Activated T-helper 1 cell treated with anti-CD3 and anti-CD28 coated beads, Interleukin-12 subunit alpha, Interleukin-12 subunit beta, Interleukin-2, Interleukin-4 antibody, amounts not matched to agents 30 ng/mL and 10 ng/mL and 1 ng/mL, durations not matched to agents 14 hours and 24 hours and 36 hours (primary cell): ENCODE data around the gene NID2. TPM values are rescaled to one million over a fixed set of nuclear protein-coding genes. Genes with fewer than 3 reads are reported as not detected.

Experiments used
- DNase-seq: peaks from one replicate; pipeline ENCODE4 v3.0.0; 2021; ENCODE audit warnings: low spot score
- H3K27ac Mint-ChIP-seq: one replicate; pipeline ENCODE4 v1.8.0; 2021; ENCODE audit warnings: mild to moderate bottlenecking, mixed read lengths
- H3K27me3 Mint-ChIP-seq: one replicate; pipeline ENCODE4 v1.8.0; 2022; ENCODE audit warnings: mild to moderate bottlenecking, moderate library complexity, mixed read lengths; ENCODE audit not compliant: insufficient read depth
- H3K36me3 Mint-ChIP-seq: one replicate; pipeline ENCODE4 v1.8.0; 2021; ENCODE audit warnings: low read depth, mixed read lengths
- H3K4me1 Mint-ChIP-seq: one replicate; pipeline ENCODE4 v1.8.0; 2021; ENCODE audit warnings: low read depth, mixed read lengths
- H3K4me3 Mint-ChIP-seq: one replicate; pipeline ENCODE4 v1.8.0; 2021; ENCODE audit warnings: mild to moderate bottlenecking, moderate library complexity, mixed read lengths
- H3K9me3 Mint-ChIP-seq: one replicate; pipeline ENCODE4 v1.8.0; 2021; ENCODE audit warnings: mixed read lengths
- intact Hi-C: fragments of 100-400 bp; cut with micrococcal nuclease; formaldehyde crosslinking; loops from one replicate; pipeline ENCODE4 v1.15.1; 2024
- total RNA-seq: library from RNA; stranded (reverse); gene quantifications from 2 replicates; pipeline ENCODE4 v1.2.3, GENCODE V29; 2022

NID2 gene
- total RNA-seq, 1 donor from 2014 or later: 0.16 TPM

DNA sequence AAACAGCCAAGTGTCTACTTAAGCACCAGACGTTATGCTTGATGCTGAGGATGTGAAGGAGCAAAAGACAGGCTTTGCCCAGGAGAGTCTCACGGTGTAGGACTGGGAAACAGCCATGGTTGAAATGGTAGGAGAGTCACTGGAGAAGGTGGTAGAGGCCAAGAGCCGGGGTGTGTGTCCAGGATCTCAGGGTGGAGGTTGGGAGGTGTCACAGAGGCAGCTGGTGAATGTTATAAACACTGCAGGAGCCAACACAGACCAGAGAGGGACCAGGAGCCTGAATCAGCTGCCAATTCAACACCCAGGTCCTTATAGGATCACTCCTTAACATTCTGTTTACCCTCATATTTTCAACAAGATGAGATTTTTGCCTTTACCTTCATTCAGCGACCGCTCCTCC, 7.5 kb downstream of the NID2 start:
- intact Hi-C loops: no loop called here
- Mint-ChIP-seq H3K4me1 (no peaks in the 10 kb centered on the region), H3K4me3 (no peak overlapping the region), H3K9me3 (no peaks in the 10 kb centered on the region), H3K27ac (no peak overlapping the region), H3K36me3 (no peaks in the 10 kb centered on the region), H3K27me3 (peaks cover 40% of the 10 kb centered on the region)
- DNase-seq: no peak

DNA sequence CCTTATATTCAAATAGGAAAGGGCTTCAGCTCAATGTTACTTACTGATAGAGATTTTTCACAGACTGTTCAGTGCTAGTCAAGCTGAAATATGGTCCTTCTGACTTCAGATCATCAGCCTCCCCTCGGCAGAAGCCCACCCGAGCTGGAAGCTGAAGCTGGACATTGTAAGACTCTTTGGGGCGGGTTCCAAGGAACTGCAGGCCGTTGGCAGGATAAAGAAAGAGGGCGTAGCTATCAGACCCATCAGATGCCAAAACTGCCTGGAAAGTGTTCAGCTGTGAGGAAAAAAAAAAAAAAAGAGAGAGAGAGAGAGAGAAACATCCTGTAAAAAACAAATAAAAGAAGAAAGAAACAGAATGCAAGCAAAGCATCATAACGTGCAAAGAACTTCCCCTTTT, 8.8 kb downstream of the NID2 start:
- intact Hi-C loops: no loop called here
- no peaks in the 10 kb centered on the region for H3K36me3 Mint-ChIP-seq
- H3K4me1 Mint-ChIP-seq: no peaks in the 10 kb centered on the region
- no peak overlapping the region for H3K27ac Mint-ChIP-seq
- peaks cover 41% of the 10 kb centered on the region for H3K27me3 Mint-ChIP-seq
- DNase-seq: no peak
- no peak overlapping the region for H3K4me3 Mint-ChIP-seq
- H3K9me3 Mint-ChIP-seq: no peaks in the 10 kb centered on the region

DNA sequence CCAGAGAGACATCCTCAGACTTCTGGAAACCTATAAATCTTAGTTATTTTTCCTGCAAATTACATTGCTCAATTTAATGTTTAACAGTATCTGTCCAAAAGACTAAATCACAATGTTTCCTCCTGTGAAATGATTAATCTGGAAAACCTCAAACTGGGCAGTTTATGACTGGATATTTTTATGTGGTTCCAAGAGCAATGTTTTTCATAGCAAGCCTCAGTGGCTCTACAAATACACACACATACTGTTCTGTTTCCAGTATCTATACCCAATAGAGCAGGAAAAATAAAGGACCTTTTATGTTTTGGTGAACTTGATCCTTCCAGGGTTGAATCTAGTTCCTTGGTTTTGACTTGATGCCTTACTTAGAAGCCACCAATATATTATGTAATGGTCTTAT, 9.2 kb downstream of the NID2 start:
- Mint-ChIP-seq H3K9me3 (no peaks in the 10 kb centered on the region), H3K27ac (no peak overlapping the region), H3K4me3 (no peak overlapping the region), H3K27me3 (peaks cover 40% of the 10 kb centered on the region), H3K36me3 (no peaks in the 10 kb centered on the region), H3K4me1 (no peaks in the 10 kb centered on the region)
- intact Hi-C loops: no loop called here
- DNase-seq: no peak

DNA sequence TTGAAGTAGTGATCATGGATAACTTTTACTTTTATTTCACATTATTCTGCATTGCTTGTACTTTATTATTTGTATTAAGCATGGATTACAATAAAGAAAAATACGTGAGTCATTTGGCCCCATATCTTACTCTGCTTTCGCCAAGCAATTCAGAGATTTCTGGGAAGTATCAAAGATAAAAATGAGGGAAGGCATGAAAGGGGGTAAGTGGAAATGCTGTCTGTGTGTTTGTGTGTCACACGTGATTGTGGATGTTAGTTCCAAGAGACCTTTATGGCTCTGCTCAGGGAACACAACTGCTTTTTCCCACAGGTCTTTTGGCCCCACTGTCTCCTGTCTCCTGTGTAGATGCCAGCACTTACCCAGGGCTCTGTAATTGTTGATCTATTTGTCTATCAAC, 10.5 kb downstream of the NID2 start:
- H3K27ac Mint-ChIP-seq: no peak overlapping the region
- no peak for DNase-seq

DNA sequence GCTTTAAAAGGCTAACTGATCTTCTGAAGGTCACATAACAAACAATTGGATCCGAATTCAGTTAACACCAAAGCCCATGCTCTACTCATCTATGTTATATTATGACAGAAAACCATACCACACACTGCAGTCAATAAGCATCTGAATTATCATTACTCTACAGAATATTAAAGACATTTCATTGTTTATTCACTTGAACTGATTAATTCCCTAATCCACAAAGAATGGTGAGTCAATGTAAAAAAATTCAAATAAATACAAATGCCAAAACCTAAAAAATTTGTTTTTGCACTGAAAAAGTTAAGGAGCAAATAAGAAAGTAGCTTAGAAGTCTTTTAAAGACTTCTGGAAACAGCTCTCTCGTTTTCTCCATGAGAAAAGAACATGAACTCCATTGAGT, 13.7 kb downstream of the NID2 start:
- DNase-seq: no peak
- Mint-ChIP-seq H3K4me3 (no peak overlapping the region), H3K27ac (no peak overlapping the region), H3K4me1 (no peaks in the 10 kb centered on the region), H3K36me3 (no peaks in the 10 kb centered on the region), H3K27me3 (peaks cover 19% of the 10 kb centered on the region), H3K9me3 (no peaks in the 10 kb centered on the region)
- intact Hi-C loops: no loop called here

More for the DNA sequence above, 10.5 kb downstream of the NID2 start:
- H3K4me3 Mint-ChIP-seq: no peak overlapping the region
- H3K27me3 Mint-ChIP-seq: peaks cover 35% of the 10 kb centered on the region
- intact Hi-C loops: no loop called here
- no peaks in the 10 kb centered on the region for H3K4me1 Mint-ChIP-seq
- no peaks in the 10 kb centered on the region for H3K36me3 Mint-ChIP-seq
- H3K9me3 Mint-ChIP-seq: no peaks in the 10 kb centered on the region

DNA sequence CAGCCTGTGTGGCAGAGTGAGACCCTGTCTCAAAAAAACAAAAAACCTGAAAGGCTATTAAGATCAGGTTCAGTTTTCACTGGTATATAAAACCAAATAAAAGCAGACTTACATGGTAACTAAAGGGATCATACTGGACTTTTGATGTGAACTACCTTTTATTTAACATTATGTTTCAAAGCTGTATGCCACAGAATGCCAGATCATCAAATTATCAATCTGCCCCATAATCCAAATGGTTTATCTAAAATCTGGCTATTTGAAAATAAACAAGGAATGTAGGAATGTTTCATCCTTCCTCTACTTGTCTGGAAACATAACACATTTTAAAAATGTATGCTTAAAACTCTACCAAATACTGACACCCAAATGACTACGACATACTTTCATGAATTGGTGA, 14.2 kb downstream of the NID2 start:
- Mint-ChIP-seq H3K9me3 (no peaks in the 10 kb centered on the region), H3K27me3 (peaks cover 15% of the 10 kb centered on the region), H3K4me1 (no peaks in the 10 kb centered on the region), H3K4me3 (no peak overlapping the region), H3K36me3 (no peaks in the 10 kb centered on the region), H3K27ac (no peak overlapping the region)
- intact Hi-C loops: no loop called here
- DNase-seq: no peak

DNA sequence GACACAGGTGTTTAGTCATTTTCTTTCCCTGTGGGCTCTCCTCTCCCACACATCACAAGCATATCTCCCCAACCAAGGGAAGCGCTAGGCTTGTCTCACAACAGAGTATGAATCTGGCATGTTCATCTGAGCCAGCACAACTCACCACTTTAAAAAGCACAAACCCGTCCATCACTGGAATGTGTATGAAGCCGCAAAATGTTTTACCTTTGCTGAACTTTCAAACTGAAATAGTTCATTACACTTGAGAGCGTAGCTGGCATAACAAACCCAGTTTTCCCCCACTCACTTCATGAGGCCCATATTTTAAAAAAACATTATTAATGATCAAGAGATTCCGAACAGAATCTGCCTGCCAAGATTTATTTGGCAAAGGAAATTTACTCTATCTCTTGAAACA, 15.8 kb downstream of the NID2 start:
- no peaks in the 10 kb centered on the region for H3K36me3 Mint-ChIP-seq
- peaks cover 12% of the 10 kb centered on the region for H3K27me3 Mint-ChIP-seq
- no peak for DNase-seq
- H3K4me3 Mint-ChIP-seq: no peak overlapping the region
- intact Hi-C loops: no loop called here
- H3K9me3 Mint-ChIP-seq: no peaks in the 10 kb centered on the region
- H3K4me1 Mint-ChIP-seq: no peaks in the 10 kb centered on the region
- no peak overlapping the region for H3K27ac Mint-ChIP-seq

DNA sequence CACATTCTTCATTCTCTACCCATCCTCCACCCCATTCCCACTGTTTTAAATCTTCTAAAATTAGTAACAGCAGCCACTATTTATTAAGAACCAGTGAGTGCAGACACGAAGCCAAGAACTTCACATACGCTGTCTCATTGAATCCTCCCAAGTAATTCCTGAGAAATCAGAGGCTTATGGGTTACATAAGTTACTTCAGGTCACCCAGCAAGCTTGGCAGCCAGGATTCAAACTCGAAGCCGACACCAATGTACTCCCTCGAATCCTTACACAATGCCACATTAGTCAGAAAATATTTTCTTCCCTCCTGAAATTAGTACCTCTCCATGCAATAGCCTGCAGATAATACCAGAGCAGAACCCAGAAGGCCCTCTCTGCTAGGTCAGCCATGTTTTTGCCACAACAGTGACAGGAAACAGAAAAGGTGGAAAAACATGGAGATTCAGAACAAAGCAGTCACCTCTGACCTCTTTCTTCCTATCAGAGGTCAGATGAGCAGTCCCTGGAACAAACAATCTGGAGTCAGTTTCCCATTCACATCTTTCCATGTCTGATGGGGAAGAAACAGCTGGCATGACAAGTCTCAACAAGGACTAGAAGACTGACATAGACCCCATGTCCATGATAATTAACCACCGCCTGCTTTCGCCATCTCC, 16.4 kb downstream of the NID2 start:
- H3K9me3 Mint-ChIP-seq: no peaks in the 10 kb centered on the region
- no peak overlapping the region for H3K4me3 Mint-ChIP-seq
- no peaks in the 10 kb centered on the region for H3K36me3 Mint-ChIP-seq
- intact Hi-C loops: no loop called here
- H3K4me1 Mint-ChIP-seq: no peaks in the 10 kb centered on the region
- no peak overlapping the region for H3K27ac Mint-ChIP-seq
- no peak for DNase-seq
- peaks cover 12% of the 10 kb centered on the region for H3K27me3 Mint-ChIP-seq

DNA sequence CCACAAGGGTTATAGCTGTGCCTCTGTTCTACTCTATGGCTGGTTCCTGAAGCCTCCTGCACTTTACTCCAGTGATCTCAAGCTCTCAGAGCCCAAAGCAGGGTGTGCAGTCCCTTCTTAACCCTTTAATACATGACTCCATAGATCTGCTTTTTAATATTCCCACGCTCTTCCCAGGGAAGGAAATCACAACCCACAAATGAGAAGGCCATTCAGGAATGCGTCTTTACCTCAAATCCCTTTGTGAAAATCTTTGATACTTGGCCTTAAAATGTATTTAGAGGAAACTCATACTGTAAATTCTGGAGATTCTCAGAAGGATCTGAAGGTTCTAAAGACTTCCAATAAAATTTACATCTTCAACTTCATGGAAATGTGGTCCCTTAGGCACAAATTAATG, 17.0 kb downstream of the NID2 start:
- peaks cover 13% of the 10 kb centered on the region for H3K27me3 Mint-ChIP-seq
- H3K36me3 Mint-ChIP-seq: no peaks in the 10 kb centered on the region
- H3K27ac Mint-ChIP-seq: no peak overlapping the region
- no peak overlapping the region for H3K4me3 Mint-ChIP-seq
- no peaks in the 10 kb centered on the region for H3K9me3 Mint-ChIP-seq
- DNase-seq: no peak
- H3K4me1 Mint-ChIP-seq: no peaks in the 10 kb centered on the region
- intact Hi-C loops: no loop called here

DNA sequence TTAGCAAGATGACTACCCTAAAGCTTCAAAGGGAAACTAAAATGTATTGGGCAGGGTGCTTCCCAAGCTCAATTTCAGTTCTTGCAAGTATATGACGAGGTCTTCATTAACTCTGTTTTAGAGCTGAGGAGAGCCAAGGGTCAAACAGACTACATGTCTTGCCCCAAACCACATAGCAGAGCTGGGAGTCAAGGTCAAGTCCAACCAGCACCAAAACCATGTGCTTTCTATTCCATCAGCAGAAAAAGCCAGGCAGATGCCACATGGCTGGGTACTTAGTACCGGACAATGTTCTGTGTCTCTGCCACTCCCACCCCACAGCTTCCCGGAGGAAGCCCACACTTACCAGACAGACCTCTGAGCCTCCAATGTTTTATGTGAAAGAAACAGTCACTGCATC, 17.6 kb downstream of the NID2 start:
- no peak overlapping the region for H3K27ac Mint-ChIP-seq
- H3K4me3 Mint-ChIP-seq: no peak overlapping the region

DNA sequence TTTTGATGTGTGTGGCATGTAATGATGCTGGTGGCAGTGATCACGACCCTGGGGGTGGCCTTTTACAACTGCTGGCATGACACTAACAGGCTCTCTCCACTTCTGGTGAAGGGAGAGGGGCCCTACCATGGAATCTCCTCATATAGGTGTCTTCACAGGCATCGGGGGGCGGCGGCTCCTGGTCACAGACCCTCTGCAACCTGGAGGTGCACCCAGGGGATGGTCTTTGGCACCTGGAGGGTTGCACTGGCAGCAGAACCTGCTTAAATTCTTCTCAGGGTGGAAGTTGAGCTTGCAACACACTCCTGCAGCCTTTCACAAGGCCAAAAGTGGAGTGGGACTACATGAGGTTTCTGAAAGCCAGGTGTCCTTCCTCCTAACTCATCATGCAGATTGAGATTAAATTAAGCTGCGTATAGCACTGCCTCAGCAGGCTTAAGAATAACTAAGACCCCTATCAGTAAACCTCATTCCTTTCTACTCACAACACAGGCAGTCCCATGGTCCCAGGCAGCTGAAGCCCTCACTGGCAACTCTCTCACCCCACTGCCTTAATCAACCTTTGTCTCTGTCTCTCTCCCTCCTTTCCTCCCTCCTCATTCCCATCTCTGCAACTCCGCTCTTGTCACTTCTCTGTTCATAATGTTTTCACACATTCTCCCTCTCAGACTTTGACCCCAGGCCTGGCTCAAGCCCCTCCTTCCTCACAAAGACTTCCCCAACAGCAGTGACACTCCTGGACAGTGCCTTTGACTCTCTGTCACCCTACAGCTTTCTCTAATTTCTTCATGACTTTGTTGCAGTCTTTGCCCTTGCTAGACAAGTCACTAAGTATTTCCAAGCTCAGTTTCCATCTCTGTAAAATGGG, 18.9 kb downstream of the NID2 start:
- H3K27me3 Mint-ChIP-seq: peaks cover 6% of the 10 kb centered on the region
- no peaks in the 10 kb centered on the region for H3K9me3 Mint-ChIP-seq
- no peak overlapping the region for H3K27ac Mint-ChIP-seq
- no peaks in the 10 kb centered on the region for H3K36me3 Mint-ChIP-seq
- no peak for DNase-seq
- intact Hi-C loops: no loop called here
- peaks cover 6% of the 10 kb centered on the region for H3K4me1 Mint-ChIP-seq
- no peak overlapping the region for H3K4me3 Mint-ChIP-seq

More for the DNA sequence above, 17.6 kb downstream of the NID2 start:
- Mint-ChIP-seq H3K9me3 (no peaks in the 10 kb centered on the region), H3K4me1 (no peaks in the 10 kb centered on the region), H3K27me3 (peaks cover 13% of the 10 kb centered on the region), H3K36me3 (no peaks in the 10 kb centered on the region)
- intact Hi-C loops: no loop called here
- DNase-seq: no peak

DNA sequence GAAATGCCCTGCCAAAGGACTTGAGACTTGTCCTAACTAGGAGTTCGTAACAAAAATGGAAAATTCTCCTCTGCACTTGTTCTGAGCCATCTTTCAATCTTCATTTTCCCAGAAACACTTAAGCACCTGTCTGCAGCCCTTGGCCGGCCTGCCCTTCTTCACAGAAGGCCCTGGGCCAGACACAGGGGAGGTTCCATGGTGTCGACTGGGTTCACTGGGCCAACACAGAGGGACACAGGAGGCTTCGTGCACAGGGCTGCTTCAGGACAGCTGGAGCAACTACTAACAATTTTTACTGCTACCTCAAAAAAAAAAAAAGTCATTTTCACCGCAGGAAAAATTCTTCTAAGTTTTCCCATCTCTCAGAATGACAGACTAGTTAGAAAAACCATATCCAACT, 19.6 kb downstream of the NID2 start:
- H3K4me1 Mint-ChIP-seq: peaks cover 8% of the 10 kb centered on the region
- peaks cover 3% of the 10 kb centered on the region for H3K27me3 Mint-ChIP-seq
- intact Hi-C loops: no loop called here
- no peak overlapping the region for H3K27ac Mint-ChIP-seq
- H3K9me3 Mint-ChIP-seq: no peaks in the 10 kb centered on the region
- no peaks in the 10 kb centered on the region for H3K36me3 Mint-ChIP-seq
- H3K4me3 Mint-ChIP-seq: no peak overlapping the region
- DNase-seq: no peak

DNA sequence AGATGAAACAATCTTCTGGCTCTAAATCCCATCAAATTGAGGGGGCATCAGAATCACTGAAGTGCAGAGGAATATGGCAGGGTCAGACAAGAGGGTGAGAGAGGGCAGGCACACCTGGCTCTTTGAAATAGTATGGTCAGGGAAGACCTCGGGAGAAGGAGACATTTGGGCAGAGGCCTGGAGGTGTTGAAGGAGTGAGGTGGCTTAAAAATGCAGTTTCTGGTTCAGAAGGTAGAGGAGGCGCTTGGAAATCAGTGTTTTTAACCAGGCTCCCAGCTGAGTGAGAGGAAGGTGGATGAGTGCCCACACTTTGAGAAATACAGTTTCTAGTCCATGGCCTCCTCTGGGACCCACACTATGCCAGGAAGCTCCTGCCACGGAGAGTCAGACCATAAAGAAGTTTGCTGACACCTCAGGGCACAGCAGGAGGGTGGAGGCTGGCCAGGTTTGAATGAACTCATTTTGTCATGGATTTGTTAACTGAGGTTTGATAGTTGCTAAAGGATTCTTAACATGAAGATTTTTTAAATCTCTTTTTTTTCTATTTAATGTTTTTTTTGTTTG, 20.1 kb downstream of the NID2 start:
- Mint-ChIP-seq H3K9me3 (no peaks in the 10 kb centered on the region), H3K36me3 (no peaks in the 10 kb centered on the region), H3K27ac (no peak overlapping the region), H3K27me3 (peaks cover 3% of the 10 kb centered on the region), H3K4me3 (no peak overlapping the region), H3K4me1 (peaks cover 8% of the 10 kb centered on the region)
- intact Hi-C loops: no loop called here
- DNase-seq: no peak
